GM18907 (cell line): ENCODE data around the gene C16orf96.

Source experiments
- ATAC-seq: cut with Tn5 transposase; IDR thresholded peaks from one replicate; pipeline ENCODE4 v1.9.1; 2021; ENCODE audit warnings: mild to moderate bottlenecking, moderate library complexity; ENCODE audit not compliant: unreplicated experiment

Gene C16orf96

GRCh38 chr16:4641895-4642294 lies 85.8 kb downstream of the C16orf96 start:
- ATAC-seq, result no peak

GRCh38 chr16:4646773-4647643 lies 90.9 kb downstream of the C16orf96 start:
- ATAC-seq, result no peak

- no peak for ATAC-seq
Measured at GRCh38 chr16:4647644-4647980, 91.5 kb downstream of the C16orf96 start.

GRCh38 chr16:4648917-4649316 lies 92.8 kb downstream of the C16orf96 start:
- ATAC-seq, result no peak

DNA sequence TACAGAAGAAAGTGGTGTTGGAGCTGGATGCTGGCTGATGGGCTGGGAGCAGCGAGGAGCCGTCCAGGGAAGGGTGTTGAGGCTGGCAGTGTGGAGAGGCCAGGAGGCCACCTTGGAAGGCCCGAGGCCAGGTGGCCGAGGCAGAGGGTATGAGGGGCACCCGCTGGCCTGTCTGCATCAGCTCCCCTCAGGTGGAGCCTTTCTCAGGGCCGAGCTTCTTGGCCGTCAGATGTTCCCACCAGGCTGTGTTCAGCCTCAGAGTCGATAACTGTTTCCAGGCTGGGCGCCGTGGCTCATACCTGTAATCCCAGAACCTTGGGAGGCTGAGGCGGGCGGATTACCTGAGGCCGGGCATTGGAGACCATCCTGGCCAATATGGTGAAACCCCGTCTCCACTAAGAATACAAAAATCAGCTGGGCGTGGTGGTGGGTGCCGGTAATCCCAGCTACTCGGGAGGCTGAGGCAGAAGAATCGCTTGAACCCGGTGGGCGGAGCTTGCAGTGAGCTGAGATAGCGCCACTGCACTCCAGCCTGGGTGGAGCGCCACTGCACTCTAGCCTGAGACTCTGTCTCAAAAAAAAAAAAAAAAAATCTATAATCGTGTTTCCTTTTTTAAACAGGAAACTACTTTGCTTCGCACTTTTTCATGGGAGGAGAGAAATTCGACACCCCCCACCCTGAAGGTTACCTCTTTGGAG lies 93.8 kb downstream of the C16orf96 start:
- ATAC-seq, result no peak
